KMS-11 (cell line): ENCODE results near the gene PPP2CA.
A peak's percentile ranks its signal among the peaks of the same experiment; 100 is the strongest.

Experiments used
- H2AFZ ChIP-seq: fragments of 200-600 bp; sonication (generic); 2 replicates; pipeline ENCODE4 v1.6.1; 2016; ENCODE audit warnings: antibody characterized with exemption, mixed run types, low read depth
- H3K27ac ChIP-seq: fragments of 200-600 bp; sonication (generic); 2 replicates; pipeline ENCODE4 v1.6.1; 2016; ENCODE audit warnings: mild to moderate bottlenecking, mixed run types
- H3K27me3 ChIP-seq: fragments of 200-600 bp; sonication (generic); 2 replicates; pipeline ENCODE4 v1.6.1; 2017; ENCODE audit warnings: mild to moderate bottlenecking, low read depth, mixed run types, moderate library complexity; ENCODE audit not compliant: insufficient read depth
- H3K36me3 ChIP-seq: fragments of 200-600 bp; sonication (generic); 2 replicates; pipeline ENCODE4 v1.6.1; 2017; ENCODE audit warnings: mild to moderate bottlenecking, mixed run types; ENCODE audit not compliant: insufficient read depth
- H3K4me1 ChIP-seq: fragments of 200-600 bp; sonication (generic); 2 replicates; pipeline ENCODE4 v1.6.1; 2016; ENCODE audit warnings: mild to moderate bottlenecking, low read depth, mixed run types; ENCODE audit not compliant: poor library complexity, severe bottlenecking
- H3K4me2 ChIP-seq: fragments of 200-600 bp; sonication (generic); 2 replicates; pipeline ENCODE4 v1.7.0; 2016; ENCODE audit warnings: mild to moderate bottlenecking, mixed run types
- H3K4me3 ChIP-seq: fragments of 200-600 bp; sonication (generic); IDR thresholded peaks from 2 replicates; pipeline ENCODE4 v1.6.1; 2017; ENCODE audit warnings: low read depth, low read length, mixed read lengths; ENCODE audit not compliant: insufficient read depth
- H3K79me2 ChIP-seq: fragments of 200-600 bp; sonication (generic); 2 replicates; pipeline ENCODE4 v1.6.1; 2016; ENCODE audit warnings: low read depth, mixed run types; ENCODE audit not compliant: insufficient read depth
- H3K9ac ChIP-seq: fragments of 200-600 bp; sonication (generic); 2 replicates; pipeline ENCODE4 v1.6.1; 2016; ENCODE audit warnings: mild to moderate bottlenecking, mixed run types
- H4K20me1 ChIP-seq: fragments of 200-600 bp; sonication (generic); 2 replicates; pipeline ENCODE4 v1.6.1; 2016; ENCODE audit warnings: mild to moderate bottlenecking, mixed run types; ENCODE audit not compliant: insufficient read depth
- CTCF ChIP-seq: fragments of 200-600 bp; sonication (generic); conservative IDR thresholded peaks from 2 replicates; pipeline ENCODE4 v1.6.1; 2017; ENCODE audit warnings: low read depth, mild to moderate bottlenecking, antibody characterized with exemption, low read length, moderate library complexity, mixed read lengths

The PPP2CA gene

GRCh38 chr5:134189031-134189430 lies 36.8 kb downstream of the PPP2CA start:
- no peak overlapping the region for H3K27ac ChIP-seq
- H4K20me1 ChIP-seq, result no peaks in the 10 kb centered on the region
- H3K36me3 ChIP-seq, result no peaks in the 10 kb centered on the region
- TF ChIP-seq CTCF, result no peak
- no peak overlapping the region for H2AFZ ChIP-seq
- H3K4me3 ChIP-seq, result no peak overlapping the region
- H3K4me2 ChIP-seq, result no peak overlapping the region
- H3K4me1 ChIP-seq, result no peaks in the 10 kb centered on the region
- no peaks in the 10 kb centered on the region for H3K79me2 ChIP-seq
- no peak overlapping the region for H3K9ac ChIP-seq
- H3K27me3 ChIP-seq, result no peaks in the 10 kb centered on the region

GRCh38 chr5:134188092-134188491 lies 37.8 kb downstream of the PPP2CA start:
- Histone ChIP-seq H3K36me3 (no peaks in the 10 kb centered on the region), H3K27me3 (no peaks in the 10 kb centered on the region), H3K27ac (no peak overlapping the region)

GRCh38 chr5:134184155-134185135 lies 41.4 kb downstream of the PPP2CA start:
- H4K20me1 ChIP-seq, result no peaks in the 10 kb centered on the region
- no peak overlapping the region for H3K27ac ChIP-seq
- TF ChIP-seq CTCF, result peak; percentile 85
- peaks cover 10% of the 10 kb centered on the region for H3K4me1 ChIP-seq
- no peaks in the 10 kb centered on the region for H3K79me2 ChIP-seq
- no peak overlapping the region for H2AFZ ChIP-seq
- H3K9ac ChIP-seq, result no peak overlapping the region
- H3K4me3 ChIP-seq, result no peak overlapping the region
- no peak overlapping the region for H3K4me2 ChIP-seq
- no peaks in the 10 kb centered on the region for H3K36me3 ChIP-seq
- H3K27me3 ChIP-seq, result no peaks in the 10 kb centered on the region

More at GRCh38 chr5:134188092-134188491, 37.8 kb downstream of the PPP2CA start:
- Histone ChIP-seq H2AFZ (no peak overlapping the region), H3K4me2 (no peak overlapping the region), H3K79me2 (no peaks in the 10 kb centered on the region), H4K20me1 (no peaks in the 10 kb centered on the region), H3K4me3 (no peak overlapping the region), H3K9ac (no peak overlapping the region), H3K4me1 (no peaks in the 10 kb centered on the region)
- TF ChIP-seq CTCF, result no peak

GRCh38 chr5:134183481-134183880 lies 42.4 kb downstream of the PPP2CA start:
- no peaks in the 10 kb centered on the region for H3K79me2 ChIP-seq
- no peaks in the 10 kb centered on the region for H4K20me1 ChIP-seq
- no peak overlapping the region for H3K4me3 ChIP-seq
- no peaks in the 10 kb centered on the region for H3K36me3 ChIP-seq
- H3K4me2 ChIP-seq, result no peak overlapping the region
- H3K4me1 ChIP-seq, result peaks cover 10% of the 10 kb centered on the region
- H3K27me3 ChIP-seq, result no peaks in the 10 kb centered on the region
- no peak overlapping the region for H3K27ac ChIP-seq
- TF ChIP-seq CTCF, result no peak
- no peak overlapping the region for H2AFZ ChIP-seq
- H3K9ac ChIP-seq, result no peak overlapping the region
